CD4-positive, alpha-beta memory T cell (primary cell): ENCODE results near the gene EEPD1. TPM values are rescaled to one million over a fixed set of nuclear protein-coding genes. Genes with fewer than 3 reads are reported as not detected.

ENCODE experiments used
- CTCF ChIA-PET: fragments of 350-600 bp; sonication (Branson Sonifier 250); formaldehyde crosslinking; loops from one replicate; lab custom pipeline; 2021; ENCODE audit warnings: inconsistent platforms; ENCODE audit not compliant: partially characterized antibody; lab: Charles Lee
- POLR2A ChIA-PET: fragments of 350-600 bp; sonication (Branson Sonifier 250); formaldehyde crosslinking; loops from one replicate; lab custom pipeline; 2021; ENCODE audit not compliant: partially characterized antibody; lab: Charles Lee
- DNase-seq, 5 donors: peaks; one replicate each; pipeline versions ENCODE4 v3.0.0 to v3.0.0-alpha.2; 2020 to 2022; ENCODE audit warnings: mixed read lengths in 1 of 5
- H3K27ac ChIP-seq: one replicate; pipeline ENCODE4 v1.7.0; 2013; ENCODE audit warnings: low read depth, low read length
- H3K27me3 ChIP-seq: 2 replicates; pipeline ENCODE4 v1.7.0; 2013; ENCODE audit warnings: mild to moderate bottlenecking, low read length, moderate library complexity; ENCODE audit not compliant: insufficient read depth
- H3K36me3 ChIP-seq: 2 replicates; pipeline ENCODE4 v1.7.0; 2013; ENCODE audit warnings: mild to moderate bottlenecking, low read length, moderate library complexity; ENCODE audit not compliant: insufficient read depth
- H3K4me1 ChIP-seq: 2 replicates; pipeline ENCODE4 v1.7.0; 2013; ENCODE audit warnings: mild to moderate bottlenecking, low read length, moderate library complexity; ENCODE audit not compliant: insufficient read depth
- H3K4me3 ChIP-seq, 2 donors: one replicate each; pipeline ENCODE4 v1.7.0; 2013; ENCODE audit warnings: low read length in 2 of 2, mild to moderate bottlenecking in 1 of 2
- H3K9me3 ChIP-seq, 2 donors: one replicate each; pipeline ENCODE4 v1.7.0; 2013; ENCODE audit warnings: low read length in 2 of 2, control low read depth in 1 of 2; ENCODE audit not compliant: control insufficient read depth in 1 of 2
- H3K27ac Mint-ChIP-seq, 7 donors: one replicate each; pipeline ENCODE4 v1.8.0; 2020 to 2021; ENCODE audit warnings: mixed read lengths in 7 of 7, mild to moderate bottlenecking in 6 of 7, inconsistent platforms in 3 of 7, moderate library complexity in 3 of 7
- H3K27me3 Mint-ChIP-seq, 2 donors: one replicate each; pipeline ENCODE4 v1.8.0; 2020 to 2021; ENCODE audit warnings: mixed read lengths in 2 of 2
- H3K36me3 Mint-ChIP-seq, 2 donors: one replicate each; pipeline ENCODE4 v1.8.0; 2020 to 2021; ENCODE audit warnings: mixed read lengths in 2 of 2, inconsistent platforms in 1 of 2, mild to moderate bottlenecking in 1 of 2
- H3K4me1 Mint-ChIP-seq, 4 donors: one replicate each; pipeline ENCODE4 v1.8.0; 2020 to 2021; ENCODE audit warnings: mixed read lengths in 4 of 4, mild to moderate bottlenecking in 1 of 4
- H3K4me3 Mint-ChIP-seq, 8 donors: one replicate each; pipeline ENCODE4 v1.8.0; 2020 to 2021; ENCODE audit warnings: mixed read lengths in 8 of 8, mild to moderate bottlenecking in 7 of 8, moderate library complexity in 6 of 8, inconsistent platforms in 3 of 8
- H3K9me3 Mint-ChIP-seq, 8 donors: one replicate each; pipeline ENCODE4 v1.8.0; 2020 to 2021; ENCODE audit warnings: mixed read lengths in 8 of 8, mild to moderate bottlenecking in 5 of 8, inconsistent platforms in 3 of 8, moderate library complexity in 1 of 8
- intact Hi-C: fragments of 100-400 bp; cut with micrococcal nuclease; formaldehyde crosslinking; loops from one replicate; pipeline ENCODE4 v1.15.1; 2023
- polyA plus RNA-seq, 2 donors: library from polyadenylated mRNA; unstranded; fragments of 300-500 nt; fragmentation: Illumina TruSeq; gene quantifications; one replicate each; pipeline ENCODE4 v1.2.3, GENCODE V29; 2021
- total RNA-seq, 2 experiments: library from RNA; stranded (reverse); gene quantifications; one replicate each; pipeline ENCODE4 v1.2.3, GENCODE V29; 2021

Gene EEPD1
- total and polyA plus RNA-seq, 4 experiments from 2014 or later = 6.3 to 63.0 (median 25.2) TPM

GRCh38 chr7:36299823-36300341, 146.8 kb downstream of the EEPD1 start:
- CTCF ChIA-PET = interaction anchor here (1.1 to 8.8 kb wide), 2 partner anchors 19 to 322 kb away, joined by 3 to 56 read pairs; no protein-coding TSS in a partner anchor
- H3K4me1 Mint-ChIP-seq = peaks cover 5 to 6% (median 6%) of the 10 kb centered on the region in 4 donors

DNA sequence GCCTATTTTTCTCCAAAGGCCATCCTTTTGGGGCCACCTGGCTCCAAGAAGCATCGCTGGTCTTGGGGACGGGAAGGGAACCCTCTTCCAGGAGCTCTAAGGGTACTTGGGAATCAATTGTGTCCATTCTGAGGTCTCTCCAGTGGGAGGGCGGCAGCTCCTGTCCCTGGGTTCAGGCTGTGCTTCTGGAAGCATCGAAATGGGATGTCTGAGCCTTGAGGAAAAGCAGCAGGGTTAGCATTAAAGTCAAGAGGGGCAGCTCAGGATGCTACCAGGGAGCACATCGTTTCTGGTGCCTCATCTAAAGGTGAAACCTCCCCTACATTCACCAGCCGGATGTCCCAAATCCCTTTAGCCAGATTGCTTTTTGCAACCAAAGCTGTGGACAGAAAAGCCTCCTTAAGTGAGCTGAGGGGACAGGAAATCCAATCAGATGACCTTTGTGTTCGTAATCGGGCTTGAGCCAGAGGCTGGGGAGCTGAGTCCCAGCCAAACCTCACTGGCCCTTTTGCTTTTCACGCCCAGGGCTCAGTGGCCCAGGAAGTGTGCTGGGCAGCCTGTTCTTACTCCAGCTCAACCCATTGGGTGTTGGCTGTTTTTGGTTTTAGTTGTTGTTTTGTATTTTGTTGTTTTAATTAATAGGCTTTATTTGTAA, 147.8 kb downstream of the EEPD1 start:
- Mint-ChIP-seq H3K36me3 (peaks cover 32 to 37% of the 10 kb centered on the region in 2 donors), H3K9me3 (no peaks in the 10 kb centered on the region), H3K27ac (peak overlapping the region in 2 of 7 donors; percentile 19 to 42), H3K4me1 (peaks cover 0 to 6% (median 3%) of the 10 kb centered on the region in 4 donors), H3K4me3 (no peak overlapping the region), H3K27me3 (no peaks in the 10 kb centered on the region)
- POLR2A ChIA-PET = interaction anchor here (1.0 kb wide), 1 partner anchor 12 kb away, joined by 3 read pairs; no protein-coding TSS in a partner anchor
- Histone ChIP-seq H3K27me3 (no peaks in the 10 kb centered on the region), H3K4me3 (no peak overlapping the region), H3K36me3 (peaks cover 11% of the 10 kb centered on the region), H3K27ac (no peak overlapping the region), H3K4me1 (no peaks in the 10 kb centered on the region), H3K9me3 (no peaks in the 10 kb centered on the region)
- no peak for DNase-seq
- CTCF ChIA-PET = interaction anchor here (0.9 to 8.8 kb wide), 4 partner anchors 11 to 323 kb away, joined by 3 to 56 read pairs (median 3); no protein-coding TSS in a partner anchor
- intact Hi-C loops = no loop called here

More at GRCh38 chr7:36299823-36300341, 146.8 kb downstream of the EEPD1 start:
- no peaks in the 10 kb centered on the region for H3K27me3 ChIP-seq
- Mint-ChIP-seq H3K27ac (no peak overlapping the region), H3K4me3 (no peak overlapping the region), H3K36me3 (peaks cover 36 to 37% of the 10 kb centered on the region in 2 donors), H3K9me3 (no peaks in the 10 kb centered on the region), H3K27me3 (no peaks in the 10 kb centered on the region)
- no peak for DNase-seq
- H3K4me1 ChIP-seq = no peaks in the 10 kb centered on the region
- no peak overlapping the region for H3K4me3 ChIP-seq
- intact Hi-C loops = no loop called here
- no peaks in the 10 kb centered on the region for H3K9me3 ChIP-seq
- H3K27ac ChIP-seq = no peak overlapping the region
- POLR2A ChIA-PET = no interaction called here
- H3K36me3 ChIP-seq = peaks cover 11% of the 10 kb centered on the region

GRCh38 chr7:36301914-36302771, 149.1 kb downstream of the EEPD1 start:
- intact Hi-C loops = no loop called here
- Mint-ChIP-seq H3K4me3 (no peak overlapping the region), H3K4me1 (peaks cover 0 to 6% (median 0%) of the 10 kb centered on the region in 4 donors), H3K27ac (peak overlapping the region in 2 of 7 donors; percentile 30 to 51), H3K9me3 (no peaks in the 10 kb centered on the region), H3K27me3 (no peaks in the 10 kb centered on the region), H3K36me3 (peaks cover 26 to 32% of the 10 kb centered on the region in 2 donors)
- Histone ChIP-seq H3K36me3 (peaks cover 9% of the 10 kb centered on the region), H3K9me3 (no peaks in the 10 kb centered on the region), H3K4me3 (no peak overlapping the region), H3K27me3 (no peaks in the 10 kb centered on the region), H3K27ac (no peak overlapping the region), H3K4me1 (no peaks in the 10 kb centered on the region)
- ChIA-PET CTCF (interaction anchor here (1.3 to 8.8 kb wide), 3 partner anchors 12 to 17 kb away, joined by 3 to 56 read pairs (median 3); no protein-coding TSS in a partner anchor), POLR2A (interaction anchor here (0.9 kb wide), 1 partner anchor 13 kb away, joined by 3 read pairs; no protein-coding TSS in a partner anchor)
- DNase-seq = no peak

DNA sequence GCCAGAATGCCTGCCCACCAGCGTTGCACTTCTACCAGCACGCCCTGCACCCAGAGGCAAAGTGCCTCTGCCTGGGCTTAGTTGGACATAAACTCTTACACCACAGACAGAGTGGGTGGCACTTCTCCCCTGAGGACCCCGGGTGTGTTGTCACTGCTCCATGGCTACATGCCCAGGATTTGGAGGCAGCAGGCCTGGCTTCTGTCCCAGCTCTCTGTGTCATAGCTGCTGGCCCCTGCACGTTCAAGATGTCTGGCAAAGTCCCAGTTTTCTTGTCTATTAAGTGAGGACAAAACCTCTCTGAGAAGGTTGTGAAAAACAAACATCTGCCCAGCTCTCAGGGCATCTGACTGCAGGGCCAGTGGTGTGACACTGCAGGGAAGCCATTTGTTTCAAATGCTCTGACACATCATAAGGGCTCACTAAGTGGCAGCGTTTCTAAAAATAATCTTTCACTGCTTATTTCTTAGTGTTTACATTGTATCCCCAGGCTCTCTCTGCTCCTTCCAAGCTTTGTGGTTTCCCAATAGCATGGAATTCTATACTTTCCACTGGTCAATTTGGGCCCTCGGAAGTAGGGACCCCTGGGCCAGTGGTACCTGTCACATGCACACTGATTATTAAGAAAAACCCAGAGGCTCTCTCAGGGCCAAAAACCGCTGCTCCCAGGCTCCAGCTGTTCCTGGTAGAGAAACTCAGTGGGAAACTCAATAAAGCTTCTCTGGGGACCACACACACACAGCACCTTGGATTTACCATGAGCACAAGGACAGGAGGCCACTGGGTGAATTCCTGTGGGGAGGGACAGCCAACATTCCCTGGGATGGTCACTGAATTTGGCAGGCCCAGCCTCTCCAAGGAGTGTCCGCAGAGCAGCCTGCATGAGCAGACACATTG, 150.4 kb downstream of the EEPD1 start:
- H3K9me3 ChIP-seq = no peaks in the 10 kb centered on the region
- intact Hi-C loops = no loop called here
- H3K4me3 ChIP-seq = no peak overlapping the region
- Mint-ChIP-seq H3K27me3 (no peaks in the 10 kb centered on the region), H3K36me3 (peaks cover 14 to 20% of the 10 kb centered on the region in 2 donors), H3K4me1 (no peaks in the 10 kb centered on the region), H3K4me3 (no peak overlapping the region), H3K9me3 (no peaks in the 10 kb centered on the region), H3K27ac (peak overlapping the region in 3 of 7 donors; percentile 29 to 84 (median 49))
- POLR2A ChIA-PET = no interaction called here
- no peaks in the 10 kb centered on the region for H3K36me3 ChIP-seq
- no peak for DNase-seq
- H3K27me3 ChIP-seq = no peaks in the 10 kb centered on the region
- no peaks in the 10 kb centered on the region for H3K4me1 ChIP-seq
- CTCF ChIA-PET = interaction anchor here (0.6 to 8.8 kb wide), 2 partner anchors 16 to 62 kb away, joined by 3 to 56 read pairs; no protein-coding TSS in a partner anchor
- no peak overlapping the region for H3K27ac ChIP-seq

- H3K4me3 Mint-ChIP-seq = no peak overlapping the region
- peaks cover 11 to 14% of the 10 kb centered on the region in 2 donors for H3K36me3 Mint-ChIP-seq
- Histone ChIP-seq H3K36me3 (no peaks in the 10 kb centered on the region), H3K27me3 (no peaks in the 10 kb centered on the region), H3K27ac (no peak overlapping the region), H3K9me3 (no peaks in the 10 kb centered on the region), H3K4me1 (no peaks in the 10 kb centered on the region), H3K4me3 (no peak overlapping the region)
- DNase-seq = no peak
- no peaks in the 10 kb centered on the region for H3K4me1 Mint-ChIP-seq
- intact Hi-C loops = no loop called here
- no peaks in the 10 kb centered on the region for H3K9me3 Mint-ChIP-seq
- CTCF ChIA-PET = interaction anchor here (0.6 to 8.8 kb wide), 3 partner anchors 11 to 62 kb away, joined by 3 to 56 read pairs (median 5); no protein-coding TSS in a partner anchor
- H3K27me3 Mint-ChIP-seq = no peaks in the 10 kb centered on the region
- POLR2A ChIA-PET = no interaction called here
- H3K27ac Mint-ChIP-seq = peak overlapping the region in 2 of 7 donors; percentile 11 to 84
Measured at GRCh38 chr7:36304099-36304425, 151.0 kb downstream of the EEPD1 start.

DNA sequence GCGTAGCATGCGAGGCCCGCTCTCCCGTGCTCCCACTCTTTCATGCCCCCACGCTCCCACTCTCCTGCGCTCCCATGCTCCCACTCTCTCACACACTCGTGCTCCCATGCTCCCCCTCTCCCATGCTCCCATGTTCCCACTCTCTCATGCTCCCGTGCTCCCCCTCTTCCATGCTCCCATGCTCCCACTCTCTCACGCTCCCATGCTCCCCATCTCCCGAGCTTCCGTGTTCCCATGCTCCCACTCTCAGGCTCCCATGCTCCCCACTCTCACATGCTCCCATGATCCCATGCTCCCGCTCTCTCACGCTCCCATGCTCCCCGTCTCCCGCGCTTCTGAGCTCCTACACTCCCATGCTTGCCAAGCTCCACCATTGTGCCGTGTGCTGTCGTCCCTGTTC, 152.2 kb downstream of the EEPD1 start:
- no peaks in the 10 kb centered on the region for H3K27me3 ChIP-seq
- no peak overlapping the region for H3K4me3 Mint-ChIP-seq
- H3K27ac ChIP-seq = no peak overlapping the region
- POLR2A ChIA-PET = no interaction called here
- no peaks in the 10 kb centered on the region for H3K9me3 Mint-ChIP-seq
- intact Hi-C loops = no loop called here
- H3K36me3 Mint-ChIP-seq = peaks cover 5 to 6% of the 10 kb centered on the region in 2 donors
- no peaks in the 10 kb centered on the region for H3K4me1 Mint-ChIP-seq
- no peaks in the 10 kb centered on the region for H3K4me1 ChIP-seq
- no peaks in the 10 kb centered on the region for H3K27me3 Mint-ChIP-seq
- no peaks in the 10 kb centered on the region for H3K9me3 ChIP-seq
- no peaks in the 10 kb centered on the region for H3K36me3 ChIP-seq
- H3K4me3 ChIP-seq = no peak overlapping the region
- no peak for DNase-seq
- H3K27ac Mint-ChIP-seq = peak overlapping the region in 1 of 7 donors; percentile 41
- CTCF ChIA-PET = interaction anchor here (1.0 to 8.8 kb wide), 5 partner anchors 10 to 323 kb away, joined by 3 to 56 read pairs (median 4); no protein-coding TSS in a partner anchor
